Measurements from ENCODE around the gene METTL14. TPM values are rescaled to one million over a fixed set of nuclear protein-coding genes. Genes with fewer than 3 reads are reported as not detected.

METTL14 gene
- total RNA-seq, 2 donors from 2014 or later = 44.2 to 59.9 TPM

- no peak overlapping the region for H3K27ac Mint-ChIP-seq
- H3K9me3 Mint-ChIP-seq = no peaks in the 10 kb centered on the region
- ATAC-seq (replicated peaks) = no peak
- H3K36me3 Mint-ChIP-seq (ENCODE audit: low read depth) = peaks cover 96% of the 10 kb centered on the region
- H3K27me3 Mint-ChIP-seq = no peaks in the 10 kb centered on the region
- peaks cover 3% of the 10 kb centered on the region for H3K4me1 Mint-ChIP-seq
- H3K4me3 Mint-ChIP-seq = no peak overlapping the region
Observed at GRCh38 chr4:118760092-118760491, 74.9 kb downstream of the METTL14 start.

- Mint-ChIP-seq H3K27me3 (no peaks in the 10 kb centered on the region), H3K4me1 (peaks cover 3% of the 10 kb centered on the region), H3K9me3 (no peaks in the 10 kb centered on the region), H3K4me3 (no peak overlapping the region), H3K36me3 (ENCODE audit: low read depth) (peaks cover 96% of the 10 kb centered on the region), H3K27ac (no peak overlapping the region)
- no peak for ATAC-seq (replicated peaks)
Observed at GRCh38 chr4:118760493-118760892, 75.3 kb downstream of the METTL14 start.

- Mint-ChIP-seq H3K36me3 (ENCODE audit: low read depth) (peaks cover 93% of the 10 kb centered on the region), H3K9me3 (no peaks in the 10 kb centered on the region), H3K4me1 (peaks cover 3% of the 10 kb centered on the region), H3K27me3 (no peaks in the 10 kb centered on the region), H3K4me3 (no peak overlapping the region), H3K27ac (no peak overlapping the region)
- ATAC-seq (replicated peaks) = no peak
Observed at GRCh38 chr4:118761397-118762016, 76.3 kb downstream of the METTL14 start.

- Mint-ChIP-seq H3K4me3 (no peak overlapping the region), H3K9me3 (no peaks in the 10 kb centered on the region), H3K27me3 (no peaks in the 10 kb centered on the region), H3K27ac (no peak overlapping the region), H3K4me1 (peaks cover 3% of the 10 kb centered on the region), H3K36me3 (ENCODE audit: low read depth) (peaks cover 93% of the 10 kb centered on the region)
- ATAC-seq (replicated peaks) = no peak
Observed at GRCh38 chr4:118762155-118762554, 77.0 kb downstream of the METTL14 start.

- Mint-ChIP-seq H3K4me1 (peaks cover 3% of the 10 kb centered on the region), H3K36me3 (ENCODE audit: low read depth) (peaks cover 93% of the 10 kb centered on the region), H3K4me3 (no peak overlapping the region), H3K27ac (no peak overlapping the region), H3K27me3 (no peaks in the 10 kb centered on the region), H3K9me3 (no peaks in the 10 kb centered on the region)
- no peak for ATAC-seq (replicated peaks)
Observed at GRCh38 chr4:118762730-118763477, 77.7 kb downstream of the METTL14 start.

Other genes with a start within 250 kb of the METTL14 start
- gene SEC24D, start 150.7 kb downstream of the METTL14 start, total RNA-seq = 10 to 100 TPM; 29.8 to 45.1 TPM
- under 1 TPM; 0.32 to 0.37 TPM for gene SYNPO2, start 203.5 kb downstream of the METTL14 start, total RNA-seq